B cell (primary cell): ENCODE measurements around the gene HOXA10.

ENCODE experiments used
- EZH2 ChIP-seq: IDR thresholded peaks from 2 replicates; pipeline ENCODE4 v1.6.1; 2012; ENCODE audit warnings: borderline replicate concordance, low read depth, mild to moderate bottlenecking, moderate library complexity, low read length; ENCODE audit not compliant: insufficient read depth, poor library complexity, severe bottlenecking
- TF ChIP-seq, protein P1 (sequence below): fragments of 200-600 bp; IDR thresholded peaks from one replicate; pipeline ENCODE4 v1.8.0; 2022; ENCODE audit warnings: antibody characterized with exemption, mild to moderate bottlenecking

DNA sequence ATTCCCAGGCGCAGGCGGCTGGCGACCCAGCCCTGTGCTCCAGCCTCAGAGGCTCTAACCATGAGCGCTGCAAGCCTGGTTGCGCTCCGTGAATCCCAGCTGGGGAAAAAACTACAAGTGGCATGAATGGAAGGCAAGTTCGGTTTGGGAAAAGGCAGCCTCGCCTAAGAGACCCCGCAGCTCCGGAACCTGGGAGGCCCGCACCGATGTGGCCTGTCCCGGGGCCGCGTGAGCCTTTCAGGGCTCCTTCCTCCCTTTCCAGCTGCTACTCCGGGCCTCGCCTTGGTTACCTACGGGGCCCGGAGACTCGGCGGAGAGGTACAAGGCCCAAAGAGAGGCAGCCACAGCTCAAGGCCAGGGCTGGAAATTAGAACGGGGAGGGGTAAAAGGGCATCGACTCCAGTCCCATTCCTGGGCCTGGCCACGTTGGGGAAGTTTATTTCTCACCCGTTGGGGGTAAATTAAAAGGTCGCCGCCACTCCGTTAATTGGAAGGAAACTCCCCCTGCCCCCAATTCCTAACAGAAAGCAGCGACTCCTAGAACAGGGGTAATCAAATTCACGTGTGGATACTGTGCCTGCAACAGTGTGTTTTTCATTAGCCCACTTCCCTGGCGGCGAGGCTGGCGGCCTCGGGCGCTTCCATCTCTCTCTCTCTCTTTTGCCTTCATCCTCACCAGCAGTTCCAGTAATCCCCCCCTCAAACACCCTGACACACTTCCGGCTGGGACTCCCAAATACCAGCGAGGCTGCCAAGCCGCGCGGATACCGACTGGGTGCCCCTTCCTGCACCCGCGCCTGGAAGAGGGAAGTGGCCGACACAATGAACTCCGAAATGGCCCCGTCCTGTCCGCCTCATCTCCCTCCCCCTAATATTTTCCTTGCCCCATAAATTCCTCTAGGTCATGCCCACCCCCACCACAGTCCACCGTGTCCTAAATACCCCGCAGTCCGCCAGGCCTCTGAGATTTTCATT, 7.3 kb downstream of the HOXA10 start:
- TF ChIP-seq, protein P1, sequence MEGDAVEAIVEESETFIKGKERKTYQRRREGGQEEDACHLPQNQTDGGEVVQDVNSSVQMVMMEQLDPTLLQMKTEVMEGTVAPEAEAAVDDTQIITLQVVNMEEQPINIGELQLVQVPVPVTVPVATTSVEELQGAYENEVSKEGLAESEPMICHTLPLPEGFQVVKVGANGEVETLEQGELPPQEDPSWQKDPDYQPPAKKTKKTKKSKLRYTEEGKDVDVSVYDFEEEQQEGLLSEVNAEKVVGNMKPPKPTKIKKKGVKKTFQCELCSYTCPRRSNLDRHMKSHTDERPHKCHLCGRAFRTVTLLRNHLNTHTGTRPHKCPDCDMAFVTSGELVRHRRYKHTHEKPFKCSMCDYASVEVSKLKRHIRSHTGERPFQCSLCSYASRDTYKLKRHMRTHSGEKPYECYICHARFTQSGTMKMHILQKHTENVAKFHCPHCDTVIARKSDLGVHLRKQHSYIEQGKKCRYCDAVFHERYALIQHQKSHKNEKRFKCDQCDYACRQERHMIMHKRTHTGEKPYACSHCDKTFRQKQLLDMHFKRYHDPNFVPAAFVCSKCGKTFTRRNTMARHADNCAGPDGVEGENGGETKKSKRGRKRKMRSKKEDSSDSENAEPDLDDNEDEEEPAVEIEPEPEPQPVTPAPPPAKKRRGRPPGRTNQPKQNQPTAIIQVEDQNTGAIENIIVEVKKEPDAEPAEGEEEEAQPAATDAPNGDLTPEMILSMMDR, result no peak
- peak; percentile 89 for TF ChIP-seq EZH2
